HuH-7 (cell line): Measurements from ENCODE around the gene NBDY.
"Not testable (repeated sequence)": the region's sequence is repeated elsewhere in the genome, so short reads cannot be mapped to it uniquely, and the experiment has no call there.

Experiments used
- DNase-seq: peaks from one replicate; pipeline ENCODE4 v3.0.0; 2011; ENCODE audit warnings: low spot score

Gene NBDY

GRCh38 chrX:56800801-56801200, 71.8 kb downstream of the NBDY start:
- no peak for DNase-seq

GRCh38 chrX:56802428-56802827, 73.4 kb downstream of the NBDY start:
- no peak for DNase-seq

DNA sequence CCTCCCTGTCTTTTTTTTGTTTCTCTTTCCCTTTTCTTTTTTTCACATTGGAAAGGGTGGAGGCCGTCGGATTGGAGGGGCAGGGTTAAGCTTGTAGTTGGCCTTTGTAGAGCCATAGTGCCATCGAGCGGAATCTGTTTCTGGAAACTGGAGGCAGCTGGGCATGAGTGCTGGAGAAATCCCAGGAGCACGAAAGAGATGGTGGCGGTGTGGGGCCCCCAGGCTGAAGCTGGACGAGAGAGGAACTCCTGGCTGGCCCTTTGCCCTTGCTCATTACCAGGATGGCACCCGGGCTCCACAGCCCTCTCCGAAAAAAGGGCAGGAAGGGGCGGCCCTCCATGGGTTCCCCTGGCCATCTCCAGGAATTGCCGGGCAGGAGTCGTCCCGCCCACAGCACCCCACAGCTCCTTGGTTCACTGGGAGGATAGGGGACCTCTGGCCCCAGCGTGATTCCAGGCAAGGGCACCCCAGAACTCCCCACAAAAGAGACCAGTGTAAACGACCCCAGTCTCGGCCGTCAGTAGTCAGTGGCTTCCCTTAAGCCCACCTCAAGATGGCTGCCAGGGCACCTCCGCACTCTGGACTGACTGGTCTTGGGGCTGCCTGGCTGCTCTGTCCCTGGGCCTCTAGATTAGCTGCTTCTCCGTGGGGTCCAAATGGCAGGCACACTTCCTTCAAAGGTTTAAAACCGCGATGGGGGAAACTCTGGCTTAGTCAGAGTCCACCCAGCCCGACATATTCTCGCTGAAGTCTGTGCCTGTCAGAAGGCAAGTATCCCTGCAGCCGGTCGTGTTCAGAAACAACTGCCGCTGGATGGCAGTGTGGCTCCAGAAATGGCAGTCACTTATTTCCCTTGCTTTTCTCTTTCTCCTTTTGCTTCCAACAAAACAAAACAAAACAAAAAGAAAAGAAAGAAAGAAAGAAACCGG, 74.1 kb downstream of the NBDY start:
- peak; percentile 28 for DNase-seq

DNA sequence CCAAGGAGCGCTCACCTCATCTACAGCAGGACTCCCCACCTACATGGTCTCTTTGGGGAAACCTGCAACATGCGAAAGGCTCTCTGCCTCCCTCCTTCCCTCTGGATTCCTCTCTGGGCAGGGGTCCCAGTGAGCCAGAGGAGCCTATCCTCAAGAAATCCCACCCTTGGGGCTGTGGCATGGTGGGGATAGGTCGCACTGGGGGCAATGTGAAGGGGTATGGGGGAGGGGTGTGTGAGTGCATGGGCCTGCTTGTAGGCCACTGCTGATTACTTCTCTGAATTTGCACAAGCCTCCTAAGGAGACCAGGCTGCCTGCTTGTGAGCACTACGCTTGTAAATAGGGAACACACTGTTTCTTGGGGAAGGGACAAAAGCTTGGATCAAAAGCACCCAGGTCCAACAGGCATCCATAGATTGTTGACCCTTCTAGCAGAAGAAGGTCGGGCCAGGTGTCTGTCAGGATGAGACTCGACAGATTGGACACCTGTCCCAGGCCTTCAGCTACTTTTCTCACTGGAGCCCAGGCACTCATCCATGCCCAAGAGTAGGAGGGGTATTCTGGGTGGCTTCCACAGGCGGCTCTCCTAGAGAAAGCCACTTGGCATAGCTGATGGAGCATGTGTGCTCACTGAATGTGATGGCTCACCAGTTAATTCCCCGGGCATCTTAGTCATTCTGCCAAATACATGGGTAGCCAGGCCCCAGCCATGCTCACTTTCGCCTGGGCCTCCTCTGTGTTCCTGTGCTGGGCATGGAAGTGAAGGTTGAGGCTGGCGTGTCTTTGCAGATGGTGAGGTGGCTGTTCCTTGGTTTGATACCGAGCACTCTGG, 75.0 kb downstream of the NBDY start:
- no peak for DNase-seq

DNA sequence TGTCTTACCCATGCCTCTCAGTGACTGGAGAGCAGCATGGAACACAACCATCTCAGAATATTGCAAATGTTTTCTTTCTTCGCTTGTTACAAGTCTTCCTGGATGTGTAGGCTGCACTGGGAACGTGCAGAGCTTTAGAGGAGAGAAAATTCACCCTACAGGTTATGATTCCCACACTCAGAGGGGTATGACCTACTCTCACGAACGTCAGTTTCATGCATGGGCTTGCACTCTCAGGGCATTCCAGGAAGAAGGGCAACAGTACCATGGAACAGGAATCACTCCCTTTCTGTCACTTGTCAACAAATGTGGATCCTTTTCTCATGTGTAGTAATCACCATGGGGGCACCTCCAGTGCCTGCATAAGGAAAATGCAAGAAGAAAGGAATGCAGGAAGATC, 75.8 kb downstream of the NBDY start:
- no peak for DNase-seq

- no peak for DNase-seq
Observed at GRCh38 chrX:56805399-56805798, 76.4 kb downstream of the NBDY start.

GRCh38 chrX:56806176-56806575, 77.1 kb downstream of the NBDY start:
- DNase-seq = not testable (repeated sequence)

- no peak for DNase-seq
Observed at GRCh38 chrX:56811599-56811998, 82.6 kb downstream of the NBDY start.

- no peak for DNase-seq
Observed at GRCh38 chrX:56812515-56813105, 83.6 kb downstream of the NBDY start.

- no peak for DNase-seq
Observed at GRCh38 chrX:56813318-56813837, 84.3 kb downstream of the NBDY start.

- DNase-seq = no peak
Observed at GRCh38 chrX:56817179-56817578, 88.1 kb downstream of the NBDY start.

DNA sequence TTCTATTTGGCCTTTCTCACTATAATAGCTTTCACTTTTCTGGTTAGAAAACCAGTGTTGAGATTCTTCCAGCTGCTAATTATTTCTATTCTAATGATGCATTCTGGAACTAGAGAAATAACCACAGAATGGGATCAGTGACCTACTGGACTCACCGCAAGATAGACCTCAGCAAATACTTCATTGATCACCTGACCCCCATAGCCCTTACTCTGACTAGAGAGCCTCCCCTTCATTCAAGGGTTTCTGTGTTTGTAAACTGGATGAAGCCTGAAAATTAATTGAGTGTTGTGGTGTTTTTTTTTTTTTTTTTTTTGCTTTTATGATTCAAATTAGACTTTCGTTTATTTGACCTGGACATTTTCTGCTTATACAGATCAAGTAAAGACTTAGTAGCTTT, 97.0 kb downstream of the NBDY start:
- DNase-seq = no peak

DNA sequence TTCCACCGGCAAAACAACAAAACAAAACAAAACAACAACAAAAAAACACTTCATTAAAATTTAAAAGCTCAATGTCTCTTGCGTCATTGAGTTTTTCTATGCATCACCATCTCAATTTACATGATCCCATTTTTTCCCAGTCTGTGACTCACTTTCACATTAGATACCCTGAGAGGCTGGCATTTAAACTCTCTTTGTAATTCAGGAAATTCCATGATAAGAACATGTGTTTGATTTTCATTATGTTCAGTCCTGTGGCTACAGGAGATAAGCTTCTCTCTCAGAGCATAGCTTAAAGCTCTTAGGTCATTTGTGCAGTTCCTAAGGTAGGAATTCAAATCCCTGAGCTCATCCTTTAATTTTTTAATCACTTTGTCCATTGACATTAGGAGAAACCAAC, 104.6 kb downstream of the NBDY start:
- no peak for DNase-seq

GRCh38 chrX:56853436-56853835, 124.4 kb downstream of the NBDY start:
- DNase-seq = no peak

- no peak for DNase-seq
Observed at GRCh38 chrX:56857042-56857441, 128.0 kb downstream of the NBDY start.

DNA sequence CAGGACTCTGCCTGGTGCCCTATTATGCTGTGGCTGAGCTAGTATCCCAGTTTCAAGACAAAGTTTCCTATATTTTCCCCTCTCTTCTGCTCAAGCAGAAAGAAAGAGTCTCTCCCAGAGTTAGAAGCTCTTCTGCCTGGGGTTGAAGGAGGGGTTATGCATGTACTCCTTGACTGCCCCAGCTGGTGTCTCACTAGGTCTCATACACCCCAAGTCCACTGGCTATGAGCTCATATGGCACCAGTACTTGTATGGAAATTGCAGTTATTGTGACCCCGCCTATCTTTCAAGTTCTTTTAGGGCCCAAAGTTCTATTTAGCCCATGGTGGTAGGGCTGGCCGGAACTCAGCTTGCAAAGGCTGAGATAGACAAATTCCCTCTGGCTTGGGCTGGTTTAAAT, 131.8 kb downstream of the NBDY start:
- no peak for DNase-seq
